ENCODE data around the gene ANKRD18B.
"Not testable (repeated sequence)": the region's sequence is repeated elsewhere in the genome, so short reads cannot be mapped to it uniquely, and the experiment has no call there.

The ANKRD18B gene

DNA sequence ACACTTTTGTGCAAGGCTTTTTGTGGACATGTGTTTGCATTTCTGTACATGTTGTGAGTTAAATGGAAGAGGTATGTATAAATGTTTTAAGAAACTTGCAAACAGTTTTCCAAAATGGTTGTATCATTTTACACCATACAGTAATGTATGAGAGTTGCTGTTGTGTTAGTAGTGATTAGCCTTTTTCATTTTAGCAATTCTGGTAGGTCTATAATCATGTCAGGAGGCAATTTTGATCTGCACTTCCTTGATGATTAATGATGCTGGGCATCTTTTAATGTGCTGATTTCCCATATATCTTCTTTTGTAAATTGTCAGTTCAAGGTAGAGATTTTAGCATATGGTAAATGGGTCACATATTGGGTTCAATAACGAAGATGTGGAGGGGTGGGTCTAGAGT, 87.3 kb downstream of the ANKRD18B start:
- no peak for DNase-seq (ENCODE audit: low spot score)

DNA sequence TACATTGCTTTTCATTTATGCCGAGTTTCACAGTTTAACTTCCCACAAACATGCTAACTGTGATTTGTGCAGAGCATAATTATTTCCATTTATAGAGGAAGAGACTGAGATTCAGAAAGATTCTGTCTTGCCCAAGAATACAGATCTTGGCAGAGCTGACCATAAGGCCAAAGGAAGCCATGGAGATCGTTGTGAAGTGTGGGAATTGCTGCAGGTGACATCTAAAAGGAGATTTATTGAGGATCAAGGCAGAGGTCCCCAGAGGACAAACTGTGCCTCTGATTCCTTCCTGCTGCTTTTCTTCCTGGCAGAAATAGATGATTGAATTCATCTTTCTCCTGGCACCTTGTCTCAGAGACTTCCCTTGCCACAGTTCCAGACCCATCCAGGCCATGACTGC, 88.4 kb downstream of the ANKRD18B start:
- DNase-seq (ENCODE audit: low spot score), result not testable (repeated sequence)

DNA sequence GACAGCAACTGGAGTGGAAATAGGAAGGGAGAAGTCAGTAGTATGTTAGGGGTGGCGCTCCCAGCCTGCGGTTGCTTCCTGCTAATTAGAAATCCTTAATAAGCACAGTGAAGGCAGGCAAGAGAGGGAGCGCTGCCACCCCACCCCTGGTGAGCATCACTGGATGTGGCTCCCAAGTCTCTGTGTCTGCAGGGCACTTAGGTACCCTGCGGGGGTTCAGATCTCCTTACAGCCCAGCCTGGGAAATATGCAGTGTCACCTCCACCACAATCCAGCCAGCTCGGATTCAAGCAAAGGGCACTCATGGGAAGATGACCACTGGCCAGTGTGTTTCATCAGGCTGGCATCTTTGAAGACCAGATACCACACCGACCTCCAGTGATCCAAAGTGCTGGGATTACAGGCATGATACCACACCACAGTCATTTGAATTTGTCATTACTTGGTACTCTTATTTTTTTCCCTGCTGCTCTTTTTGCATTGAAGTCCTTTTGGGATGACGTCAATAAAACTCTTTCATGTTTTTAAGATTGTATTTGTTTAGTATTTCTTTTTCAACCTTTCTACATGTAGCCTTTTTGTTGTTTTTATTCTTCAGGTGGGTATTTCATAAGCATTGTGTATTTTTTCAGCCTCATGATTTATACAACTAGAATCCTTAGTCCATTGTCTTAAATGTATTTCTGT, 90.1 kb downstream of the ANKRD18B start:
- DNase-seq (ENCODE audit: low spot score), result no peak

DNA sequence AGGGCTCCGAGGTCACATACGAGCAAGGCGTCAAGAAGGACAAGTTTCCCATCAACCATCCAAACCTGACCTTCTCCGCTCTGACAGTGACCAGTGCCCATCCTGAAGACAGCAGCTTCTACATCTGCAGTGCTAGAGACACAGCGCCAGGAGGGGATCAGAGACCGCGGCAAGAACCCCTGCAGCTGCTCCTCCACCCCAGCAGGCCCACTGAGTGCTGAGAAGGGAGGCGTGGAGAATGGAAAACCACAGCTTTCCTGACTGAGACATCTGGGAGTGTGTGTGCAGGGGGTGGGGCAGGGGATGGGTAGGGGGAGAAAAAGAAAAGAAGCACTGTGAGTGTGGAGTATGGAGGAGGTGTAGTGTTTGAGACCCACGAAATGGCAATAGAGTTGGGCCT, 94.3 kb downstream of the ANKRD18B start:
- not testable (repeated sequence) for DNase-seq (ENCODE audit: low spot score)

DNA sequence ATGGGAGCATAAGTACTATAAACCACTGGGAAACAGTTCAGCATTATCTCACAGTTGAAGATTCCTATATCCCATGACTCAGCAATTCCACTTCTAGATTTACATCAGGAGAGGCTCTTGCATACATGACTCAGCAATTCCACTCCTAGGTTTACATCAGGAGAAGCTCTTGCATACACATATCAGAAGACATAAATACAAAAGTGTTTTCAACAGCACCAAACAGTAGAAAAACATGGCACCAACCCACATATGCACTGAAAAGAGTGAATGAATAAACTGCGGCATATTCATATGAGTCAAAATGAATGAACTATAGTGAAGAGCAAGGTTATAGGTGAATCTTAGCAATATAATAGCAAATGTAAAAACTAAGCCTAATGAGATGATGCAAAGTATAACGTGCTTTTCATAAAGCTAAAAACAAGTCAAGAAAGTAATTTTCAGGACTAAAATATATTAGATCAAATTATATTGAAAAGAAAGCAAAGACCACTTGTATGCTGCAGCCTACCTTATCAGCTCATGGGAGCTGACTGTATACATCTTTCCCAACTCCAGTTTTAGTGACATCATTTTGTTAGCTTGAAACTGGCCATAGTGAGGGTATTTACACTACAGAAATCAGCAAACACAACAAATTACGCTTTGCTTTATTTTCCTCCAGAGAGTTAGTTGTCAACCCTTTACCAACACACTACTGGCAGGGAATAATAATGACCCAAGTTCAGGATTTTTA, 95.8 kb downstream of the ANKRD18B start:
- DNase-seq (ENCODE audit: low spot score), result no peak

DNA sequence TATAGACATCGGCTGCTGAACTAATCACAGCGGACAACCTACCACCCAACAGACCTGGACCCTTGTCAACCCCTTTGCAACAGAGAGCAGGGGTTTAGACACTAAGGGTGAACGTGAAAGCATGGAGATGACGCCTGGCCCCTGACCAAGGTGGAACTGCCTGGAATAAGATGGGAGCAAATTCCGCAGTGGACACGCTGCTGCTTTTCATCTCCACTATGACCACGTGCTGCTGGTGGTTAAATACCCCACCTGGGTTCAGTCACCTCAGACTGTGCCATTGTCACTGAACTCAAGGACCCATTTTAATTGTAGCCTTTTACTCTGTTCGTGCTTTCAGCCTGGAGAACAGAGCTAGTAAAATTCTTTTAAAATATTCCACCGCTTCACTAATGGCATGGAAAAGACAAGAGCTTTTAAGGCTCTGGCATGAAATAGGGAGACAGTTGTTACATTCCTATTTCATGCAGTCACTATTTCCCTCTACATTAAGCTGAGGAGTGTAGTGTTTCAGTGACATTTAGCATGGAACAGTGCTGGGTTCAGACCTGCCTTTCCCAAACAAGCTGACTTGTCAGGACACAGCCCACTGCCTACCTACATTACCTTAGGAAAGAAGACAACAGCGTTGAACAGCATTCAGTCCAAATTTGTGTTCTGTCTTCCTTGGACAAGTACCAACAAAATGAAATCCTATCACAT, 96.8 kb downstream of the ANKRD18B start:
- no peak for DNase-seq (ENCODE audit: low spot score)
